WERI-Rb-1 (cell line): ENCODE measurements around the gene CCL13.

Source experiments
- DNase-seq: peaks from one replicate; pipeline ENCODE4 v3.0.0-alpha.2; 2020
- H3K27ac ChIP-seq: fragments of 250-450 bp; sonication (Bioruptor Pico); 2 replicates; pipeline ENCODE4 v1.5.1; 2020; ENCODE audit warnings: mild to moderate bottlenecking, moderate library complexity
- H3K27me3 ChIP-seq: fragments of 250-450 bp; sonication (Bioruptor Pico); 2 replicates; pipeline ENCODE4 v1.5.1; 2021; ENCODE audit warnings: mild to moderate bottlenecking, low read depth, moderate library complexity; ENCODE audit not compliant: insufficient read depth, severe bottlenecking
- H3K36me3 ChIP-seq: fragments of 250-450 bp; sonication (Bioruptor Pico); 2 replicates; pipeline ENCODE4 v1.5.1; 2020; ENCODE audit warnings: mild to moderate bottlenecking, moderate library complexity
- H3K4me3 ChIP-seq: 2 replicates; pipeline ENCODE4 v1.5.1; 2011; ENCODE audit warnings: low read depth, mild to moderate bottlenecking, control low read depth, low read length
- H3K9me3 ChIP-seq: fragments of 250-450 bp; sonication (Bioruptor Pico); 2 replicates; pipeline ENCODE4 v1.5.1; 2021; ENCODE audit warnings: mild to moderate bottlenecking, moderate library complexity; ENCODE audit not compliant: severe bottlenecking
- TF ChIP-seq, protein P1 (sequence below): IDR thresholded peaks from 2 replicates; pipeline ENCODE4 v1.5.1; 2011; ENCODE audit warnings: low read depth, mild to moderate bottlenecking, control low read depth, inconsistent platforms, low read length

Gene CCL13

DNA sequence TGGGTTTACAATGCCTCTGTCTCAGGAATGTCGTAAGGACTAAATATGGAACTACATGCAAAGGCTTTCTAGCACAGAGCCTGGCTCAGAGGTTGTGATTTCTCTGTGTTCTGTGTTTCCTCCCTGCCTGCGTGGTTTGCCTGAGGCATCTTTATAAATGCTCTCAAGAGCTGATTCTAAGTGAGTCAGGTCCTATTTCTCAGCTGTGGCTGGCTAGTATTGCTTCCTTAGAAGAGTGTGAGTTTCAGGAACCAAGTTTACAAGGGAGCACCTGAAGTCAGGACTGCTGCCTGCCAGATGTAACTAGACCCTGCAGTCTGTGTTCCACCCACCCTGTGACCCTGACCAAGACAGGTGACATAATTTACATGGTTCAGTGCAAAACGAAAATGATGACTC is 14.7 kb downstream of the CCL13 start:
- Histone ChIP-seq H3K4me3 (no peak overlapping the region), H3K9me3 (no peaks in the 10 kb centered on the region), H3K27ac (no peak overlapping the region), H3K36me3 (no peaks in the 10 kb centered on the region), H3K27me3 (peaks cover 64% of the 10 kb centered on the region)
- DNase-seq = no peak
- TF ChIP-seq, protein P1, sequence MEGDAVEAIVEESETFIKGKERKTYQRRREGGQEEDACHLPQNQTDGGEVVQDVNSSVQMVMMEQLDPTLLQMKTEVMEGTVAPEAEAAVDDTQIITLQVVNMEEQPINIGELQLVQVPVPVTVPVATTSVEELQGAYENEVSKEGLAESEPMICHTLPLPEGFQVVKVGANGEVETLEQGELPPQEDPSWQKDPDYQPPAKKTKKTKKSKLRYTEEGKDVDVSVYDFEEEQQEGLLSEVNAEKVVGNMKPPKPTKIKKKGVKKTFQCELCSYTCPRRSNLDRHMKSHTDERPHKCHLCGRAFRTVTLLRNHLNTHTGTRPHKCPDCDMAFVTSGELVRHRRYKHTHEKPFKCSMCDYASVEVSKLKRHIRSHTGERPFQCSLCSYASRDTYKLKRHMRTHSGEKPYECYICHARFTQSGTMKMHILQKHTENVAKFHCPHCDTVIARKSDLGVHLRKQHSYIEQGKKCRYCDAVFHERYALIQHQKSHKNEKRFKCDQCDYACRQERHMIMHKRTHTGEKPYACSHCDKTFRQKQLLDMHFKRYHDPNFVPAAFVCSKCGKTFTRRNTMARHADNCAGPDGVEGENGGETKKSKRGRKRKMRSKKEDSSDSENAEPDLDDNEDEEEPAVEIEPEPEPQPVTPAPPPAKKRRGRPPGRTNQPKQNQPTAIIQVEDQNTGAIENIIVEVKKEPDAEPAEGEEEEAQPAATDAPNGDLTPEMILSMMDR = no peak

DNA sequence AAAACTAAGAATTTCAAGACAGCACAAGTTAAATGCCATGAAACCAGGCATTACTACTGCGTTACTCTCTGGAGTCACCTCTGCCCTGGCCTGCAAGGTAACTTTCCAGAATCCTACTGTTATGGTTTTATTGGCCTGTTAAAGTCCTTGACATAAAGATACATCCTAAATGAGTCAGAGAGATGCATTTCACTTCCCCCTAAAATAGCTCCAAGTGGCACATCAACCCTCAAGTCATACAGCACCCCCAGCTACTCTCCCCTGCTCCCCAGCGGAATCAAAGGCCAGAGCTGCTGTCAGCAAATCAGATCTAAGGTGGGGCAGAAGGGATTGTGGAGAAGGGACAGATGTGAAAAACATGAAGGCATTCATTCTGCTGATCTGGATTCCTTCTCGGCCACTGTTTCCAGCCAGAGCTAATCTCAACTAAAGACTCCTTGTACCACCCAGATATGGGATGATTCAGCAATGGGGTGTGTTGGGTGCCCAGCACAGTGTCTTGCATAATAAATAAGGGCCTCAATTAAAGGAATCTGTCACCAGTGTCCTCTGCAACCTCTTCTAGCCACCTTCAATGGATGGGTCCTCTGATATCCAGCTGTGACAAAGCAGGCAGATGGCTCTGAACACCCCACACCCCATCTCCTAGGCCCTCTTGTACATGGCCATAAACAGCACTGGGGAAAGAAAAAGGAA is 15.3 kb downstream of the CCL13 start:
- H3K9me3 ChIP-seq = no peaks in the 10 kb centered on the region
- H3K27ac ChIP-seq = no peak overlapping the region
- no peak for DNase-seq
- TF ChIP-seq, protein P1 = no peak
- H3K36me3 ChIP-seq = no peaks in the 10 kb centered on the region
- H3K4me3 ChIP-seq = no peak overlapping the region
- H3K27me3 ChIP-seq = peaks cover 60% of the 10 kb centered on the region

DNA sequence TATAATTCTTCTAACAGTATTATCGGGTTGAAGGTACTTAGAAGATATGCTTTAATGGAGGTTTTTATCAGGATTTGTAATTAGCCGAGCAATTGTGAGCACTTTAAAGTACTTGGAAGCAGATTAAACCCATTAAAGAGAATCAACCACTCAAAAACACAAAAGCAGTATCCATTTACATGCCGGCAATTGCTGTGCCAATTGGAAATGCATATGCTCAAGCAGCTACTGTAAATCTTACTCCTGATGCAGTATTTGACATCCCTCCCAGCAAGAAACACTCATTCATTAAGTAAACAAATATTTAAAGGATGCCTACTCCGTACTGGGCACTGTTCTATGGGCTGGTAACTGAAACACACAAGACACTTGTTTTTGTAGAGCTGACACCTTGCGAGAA is 18.2 kb downstream of the CCL13 start:
- Histone ChIP-seq H3K9me3 (no peaks in the 10 kb centered on the region), H3K27me3 (peaks cover 39% of the 10 kb centered on the region), H3K27ac (no peak overlapping the region), H3K36me3 (no peaks in the 10 kb centered on the region), H3K4me3 (no peak overlapping the region)
- no peak for DNase-seq
- TF ChIP-seq, protein P1 = no peak

DNA sequence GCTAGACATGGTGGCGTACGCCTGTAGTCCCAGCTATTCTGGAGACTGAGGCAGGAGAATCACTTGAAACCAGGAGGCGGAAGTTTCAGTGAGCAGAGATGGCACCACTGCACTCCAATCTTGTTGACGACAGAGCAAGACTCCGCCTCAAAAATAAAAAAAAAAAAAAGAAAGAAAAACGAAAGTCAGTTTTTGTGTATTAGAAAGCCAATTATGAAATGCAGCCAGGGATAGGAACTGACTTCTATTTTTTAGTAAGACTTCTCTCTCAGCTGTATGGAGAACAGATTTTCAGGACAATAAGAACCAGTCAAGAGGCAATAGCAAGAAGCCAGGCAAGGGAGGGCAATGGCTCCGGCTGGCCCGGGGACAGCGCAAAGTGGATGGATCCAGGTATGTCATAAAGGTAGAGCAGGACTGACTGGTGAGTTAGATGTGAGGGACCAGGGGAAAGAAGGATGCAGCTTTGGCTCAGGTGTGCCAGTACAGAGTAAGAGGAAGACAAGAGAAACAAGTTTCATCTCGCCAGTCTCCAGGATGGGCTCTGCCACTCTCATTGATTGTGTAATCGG is 19.2 kb downstream of the CCL13 start:
- H3K27me3 ChIP-seq = peaks cover 39% of the 10 kb centered on the region
- no peak overlapping the region for H3K27ac ChIP-seq
- TF ChIP-seq, protein P1 = no peak
- H3K4me3 ChIP-seq = no peak overlapping the region
- DNase-seq = no peak
- no peaks in the 10 kb centered on the region for H3K36me3 ChIP-seq
- H3K9me3 ChIP-seq = no peaks in the 10 kb centered on the region

DNA sequence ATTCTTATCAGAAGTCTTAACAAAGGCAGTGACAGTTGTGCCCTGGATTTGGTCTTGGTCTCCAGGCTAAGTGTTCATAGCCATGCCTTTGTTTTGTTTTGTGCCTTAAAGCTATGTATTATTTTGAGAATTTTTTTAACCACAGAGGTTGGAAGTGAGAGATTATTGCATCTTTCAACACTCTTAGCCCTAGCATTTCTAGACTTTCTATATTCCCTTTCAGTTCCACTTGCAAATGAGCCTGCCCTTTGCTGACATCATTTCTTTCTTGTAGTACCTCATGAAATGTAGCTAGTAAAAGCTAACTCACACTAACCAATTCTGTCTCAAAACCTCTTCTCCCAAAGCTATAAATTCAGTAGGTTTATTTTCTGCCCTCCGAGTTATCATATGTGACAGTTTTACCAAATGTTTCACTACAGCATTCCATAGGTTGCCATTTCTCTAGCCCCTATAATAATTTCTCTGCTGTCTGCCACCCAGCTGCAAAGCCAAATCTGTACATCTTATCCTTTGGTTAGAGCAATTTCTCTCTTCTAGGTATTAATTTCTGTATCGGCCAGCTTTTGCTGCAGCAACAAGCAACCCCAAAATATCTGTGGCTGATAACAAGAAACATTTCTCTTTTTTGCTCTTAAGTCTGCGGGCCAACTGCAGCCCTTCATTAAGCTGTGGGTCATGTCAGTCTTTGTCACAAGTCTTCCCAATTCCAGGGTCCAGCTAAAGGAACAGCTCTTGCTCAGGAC is 21.0 kb downstream of the CCL13 start:
- Histone ChIP-seq H3K27me3 (peaks cover 29% of the 10 kb centered on the region), H3K27ac (no peak overlapping the region), H3K36me3 (no peaks in the 10 kb centered on the region), H3K4me3 (no peak overlapping the region), H3K9me3 (no peaks in the 10 kb centered on the region)
- TF ChIP-seq, protein P1 = no peak
- no peak for DNase-seq
